Fibroblast of mammary gland (primary cell): ENCODE measurements around the gene CDC42BPB.

Experiments used
- DNase-seq: peaks from one replicate; pipeline ENCODE4 v3.0.0-alpha.2; 2010; ENCODE audit warnings: low read depth
- H3K4me3 ChIP-seq: 2 replicates; pipeline ENCODE4 v1.5.1; 2011; ENCODE audit warnings: low read depth, mild to moderate bottlenecking, low read length, moderate library complexity; ENCODE audit not compliant: control insufficient read depth
- TF ChIP-seq, protein P1 (sequence below): conservative IDR thresholded peaks from 2 replicates; pipeline ENCODE4 v1.5.1; 2011; ENCODE audit warnings: low read depth, low read length, inconsistent platforms; ENCODE audit not compliant: control insufficient read depth, insufficient read depth

Gene CDC42BPB

DNA sequence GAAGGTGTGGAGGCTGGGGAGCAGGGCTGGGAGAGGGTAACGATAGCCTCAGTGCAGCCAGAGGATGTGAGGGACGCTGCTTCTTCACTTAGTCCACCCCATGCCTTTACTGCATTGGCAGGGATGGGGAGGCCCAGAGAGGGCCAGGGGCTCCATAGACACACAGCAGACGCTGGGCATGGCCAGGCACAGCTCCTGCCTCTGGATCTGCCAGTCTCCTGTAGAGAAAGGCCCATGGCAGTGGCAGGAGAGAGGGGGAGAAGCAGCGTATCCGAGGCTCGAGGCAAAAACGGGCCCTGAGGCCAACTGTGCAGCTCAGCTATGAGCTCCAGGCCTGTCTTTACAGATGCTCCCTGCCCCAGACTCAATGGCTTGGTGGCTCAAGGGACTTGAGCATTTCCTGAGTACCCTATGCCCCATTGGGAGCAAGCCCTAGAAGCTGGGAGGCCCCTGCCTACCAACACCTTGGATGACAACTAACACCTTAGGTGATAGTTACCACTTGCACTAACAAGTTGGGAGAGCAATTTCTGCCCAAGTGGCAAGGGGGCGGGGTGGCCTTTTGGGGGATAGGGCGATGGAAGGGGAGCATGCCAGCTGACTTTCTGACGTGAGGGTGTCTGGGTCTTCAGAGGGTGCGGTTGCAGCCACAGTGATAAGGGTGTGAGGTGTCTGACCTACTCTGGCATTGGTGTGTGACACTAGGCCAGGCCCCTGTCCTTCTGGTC, 21.7 kb upstream of the CDC42BPB start:
- DNase-seq: no peak
- TF ChIP-seq, protein P1, sequence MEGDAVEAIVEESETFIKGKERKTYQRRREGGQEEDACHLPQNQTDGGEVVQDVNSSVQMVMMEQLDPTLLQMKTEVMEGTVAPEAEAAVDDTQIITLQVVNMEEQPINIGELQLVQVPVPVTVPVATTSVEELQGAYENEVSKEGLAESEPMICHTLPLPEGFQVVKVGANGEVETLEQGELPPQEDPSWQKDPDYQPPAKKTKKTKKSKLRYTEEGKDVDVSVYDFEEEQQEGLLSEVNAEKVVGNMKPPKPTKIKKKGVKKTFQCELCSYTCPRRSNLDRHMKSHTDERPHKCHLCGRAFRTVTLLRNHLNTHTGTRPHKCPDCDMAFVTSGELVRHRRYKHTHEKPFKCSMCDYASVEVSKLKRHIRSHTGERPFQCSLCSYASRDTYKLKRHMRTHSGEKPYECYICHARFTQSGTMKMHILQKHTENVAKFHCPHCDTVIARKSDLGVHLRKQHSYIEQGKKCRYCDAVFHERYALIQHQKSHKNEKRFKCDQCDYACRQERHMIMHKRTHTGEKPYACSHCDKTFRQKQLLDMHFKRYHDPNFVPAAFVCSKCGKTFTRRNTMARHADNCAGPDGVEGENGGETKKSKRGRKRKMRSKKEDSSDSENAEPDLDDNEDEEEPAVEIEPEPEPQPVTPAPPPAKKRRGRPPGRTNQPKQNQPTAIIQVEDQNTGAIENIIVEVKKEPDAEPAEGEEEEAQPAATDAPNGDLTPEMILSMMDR: no peak
- no peak overlapping the region for H3K4me3 ChIP-seq

DNA sequence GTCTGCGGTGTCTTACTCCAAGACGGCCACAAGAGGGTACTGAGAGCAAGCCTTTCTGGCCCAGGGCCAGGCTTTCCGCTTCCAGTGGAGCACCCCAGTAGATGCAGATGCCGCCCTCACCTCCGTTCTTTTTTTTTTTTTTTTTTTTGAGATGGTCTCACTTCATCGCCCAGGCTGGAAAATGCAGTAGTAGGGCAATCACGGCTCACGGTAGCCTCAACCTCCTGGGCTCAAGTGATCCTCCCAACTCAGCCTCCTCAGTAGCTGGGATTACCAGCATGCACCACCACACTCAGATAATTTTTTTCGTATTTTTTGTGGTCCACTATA, 21.0 kb upstream of the CDC42BPB start:
- no peak overlapping the region for H3K4me3 ChIP-seq
- TF ChIP-seq, protein P1: peak; percentile 82
- DNase-seq: peak; percentile 79

DNA sequence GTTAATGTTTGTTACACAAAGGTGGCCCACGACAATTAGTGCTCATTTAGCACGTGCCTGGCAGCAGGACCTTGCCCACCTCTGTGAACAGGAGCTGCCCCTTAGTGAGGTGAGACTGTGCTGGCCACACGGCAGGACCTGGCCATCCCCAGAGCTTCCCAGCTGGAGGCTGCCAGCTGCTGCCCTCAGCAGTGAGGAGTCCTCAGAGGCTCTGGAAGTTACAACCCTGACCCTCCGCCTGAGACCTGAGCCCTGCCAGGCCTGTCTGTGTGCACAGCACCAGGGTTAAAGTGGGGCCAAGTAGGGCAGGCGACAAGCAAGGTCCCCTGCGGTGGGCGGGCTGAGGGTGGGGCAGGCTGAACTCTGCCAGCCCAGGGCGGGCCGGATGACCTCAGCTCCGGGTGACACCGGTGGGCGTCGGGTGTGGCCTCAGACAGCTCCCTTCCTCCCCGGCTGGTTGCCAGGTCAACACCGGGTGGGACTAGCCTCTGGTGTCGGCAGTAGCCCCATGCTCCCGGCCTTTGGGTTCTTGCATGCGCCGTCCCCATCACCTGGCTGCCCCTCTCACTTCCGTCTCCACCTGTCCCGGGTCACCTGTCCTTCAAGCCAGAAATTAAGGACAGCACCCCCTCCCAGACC, 17.5 kb upstream of the CDC42BPB start:
- peak overlapping the region; percentile 37 for H3K4me3 ChIP-seq
- TF ChIP-seq, protein P1: no peak
- DNase-seq: peak; percentile 27

DNA sequence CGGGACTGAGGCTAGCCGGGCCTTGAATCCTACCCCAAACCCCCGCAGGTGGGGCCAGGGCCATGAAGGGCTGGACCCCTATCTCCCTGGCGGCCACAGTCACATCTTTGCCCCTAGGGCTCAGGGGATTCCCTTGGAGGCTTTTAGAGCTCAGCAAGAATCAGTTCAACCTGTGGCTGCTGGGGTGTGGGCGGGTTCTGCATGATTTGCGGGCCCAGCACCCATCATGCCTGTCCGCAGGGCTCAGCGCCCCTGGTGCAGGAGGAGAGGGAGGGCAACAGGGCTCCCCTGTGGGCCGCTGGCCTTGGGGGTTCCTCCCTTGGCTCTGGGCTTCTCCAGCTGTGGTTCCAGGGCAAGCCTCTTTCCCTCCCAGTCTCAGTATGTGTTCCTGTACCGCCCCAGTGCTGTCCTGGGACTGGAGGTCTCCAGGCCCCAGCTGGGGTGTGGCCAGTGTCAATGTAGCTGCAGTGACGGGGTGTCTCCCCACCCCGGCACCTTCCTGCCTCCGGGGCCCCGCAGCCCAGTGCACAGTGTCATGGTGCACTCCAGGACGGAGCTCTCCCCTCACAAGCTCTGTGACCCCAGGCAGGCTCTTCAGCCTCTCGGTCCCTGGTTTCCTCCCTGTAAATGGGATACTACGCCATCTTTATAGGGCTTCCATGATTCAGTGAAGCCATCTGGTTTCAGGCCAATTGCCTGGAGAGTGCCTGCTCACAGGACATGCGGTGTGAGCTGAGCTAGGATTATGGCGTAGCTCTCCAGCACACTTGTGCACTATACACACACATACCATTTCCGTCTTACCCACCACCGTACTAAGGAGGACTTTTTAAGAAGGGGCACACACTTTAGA, 16.8 kb upstream of the CDC42BPB start:
- no peak overlapping the region for H3K4me3 ChIP-seq
- no peak for DNase-seq
- TF ChIP-seq, protein P1: no peak

DNA sequence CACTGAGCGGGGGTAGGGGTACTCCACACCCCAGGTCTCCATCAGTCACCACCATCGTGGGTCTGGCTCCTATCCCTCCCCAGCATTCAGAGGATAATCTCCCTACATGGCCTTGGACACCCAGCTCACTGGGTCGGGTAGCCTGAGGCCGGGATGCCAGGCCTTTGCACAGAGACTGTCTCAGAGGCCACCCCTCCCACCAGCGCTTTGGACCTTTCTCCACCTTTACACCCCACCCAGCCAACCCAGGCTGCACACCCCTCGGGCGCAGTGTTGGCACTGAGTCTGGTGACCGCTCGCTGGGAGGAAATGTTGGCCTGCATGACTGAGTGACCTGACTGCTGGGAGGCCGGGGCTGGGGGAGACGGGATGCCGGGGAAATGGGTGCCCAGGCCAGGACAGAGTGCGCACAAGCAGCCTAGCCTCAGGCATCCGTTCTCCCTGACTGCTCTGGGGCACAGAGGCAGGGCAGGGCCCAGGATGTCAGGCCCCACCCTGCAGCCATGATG, 16.1 kb upstream of the CDC42BPB start:
- TF ChIP-seq, protein P1: no peak
- no peak overlapping the region for H3K4me3 ChIP-seq
- no peak for DNase-seq

DNA sequence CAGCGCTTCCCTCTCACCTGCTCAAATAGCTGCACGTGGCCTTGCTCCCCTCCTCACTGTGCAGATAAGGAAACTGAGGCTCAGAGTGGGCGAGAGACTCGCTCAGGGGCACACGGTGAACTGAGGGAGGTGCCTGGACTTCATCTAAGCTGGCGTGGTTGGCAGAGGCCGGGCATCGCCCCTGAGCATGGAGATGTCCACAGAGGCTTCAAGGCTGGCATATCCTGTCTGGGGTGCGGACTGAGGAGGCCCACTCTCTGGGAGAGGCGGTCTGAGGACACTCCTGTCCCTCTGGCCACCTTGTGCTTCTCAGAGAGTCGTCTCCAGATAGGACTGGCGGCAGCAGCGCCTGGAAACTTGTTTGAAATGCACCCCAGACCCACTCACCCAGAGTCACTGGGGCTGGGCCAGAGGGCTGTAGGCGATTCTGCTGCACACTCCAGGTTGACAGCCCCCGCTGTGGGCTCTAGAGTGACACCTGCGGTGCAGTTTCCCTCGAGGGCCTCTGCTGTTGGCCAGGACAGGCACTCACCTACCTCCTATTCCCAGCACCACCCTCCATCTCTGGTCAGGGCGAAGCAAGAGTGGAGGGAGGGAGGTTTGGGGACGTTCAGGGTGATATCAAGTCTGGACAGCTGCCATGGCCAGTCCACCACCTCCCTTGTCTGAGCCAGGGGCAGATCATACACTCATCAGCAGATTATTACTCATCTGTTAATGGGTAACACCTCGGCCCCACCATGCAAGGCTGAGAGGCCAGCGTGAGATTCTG, 15.4 kb upstream of the CDC42BPB start:
- DNase-seq: no peak
- H3K4me3 ChIP-seq: no peak overlapping the region
- TF ChIP-seq, protein P1: no peak
